GM19025 (cell line): Measurements from ENCODE around the gene LMNTD1.

Source experiments
- ATAC-seq: cut with Tn5 transposase; IDR thresholded peaks from one replicate; pipeline ENCODE4 v1.9.1; 2021; ENCODE audit warnings: mild to moderate bottlenecking, low read depth, moderate library complexity; ENCODE audit not compliant: unreplicated experiment

The LMNTD1 gene

DNA sequence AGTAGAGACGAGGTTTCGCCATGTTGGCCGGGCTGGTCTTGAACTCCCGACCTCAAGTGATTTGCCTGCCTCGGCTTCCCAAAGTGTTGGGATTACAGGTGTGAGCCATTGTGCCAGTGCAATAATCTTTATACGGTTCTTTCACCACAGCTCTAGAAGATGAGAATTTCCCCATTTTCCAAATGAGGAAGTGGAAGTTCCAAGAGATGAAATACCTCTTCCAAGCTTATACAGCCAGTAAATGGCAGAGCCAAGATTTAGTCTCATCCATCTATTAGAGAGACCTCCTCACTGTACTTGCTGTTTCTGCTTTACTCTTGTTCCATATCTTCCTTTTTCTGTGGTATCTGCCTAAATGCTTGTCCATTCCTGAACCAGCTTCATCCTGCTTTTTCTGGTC, 3.1 kb upstream of the LMNTD1 start:
- ATAC-seq = no peak

DNA sequence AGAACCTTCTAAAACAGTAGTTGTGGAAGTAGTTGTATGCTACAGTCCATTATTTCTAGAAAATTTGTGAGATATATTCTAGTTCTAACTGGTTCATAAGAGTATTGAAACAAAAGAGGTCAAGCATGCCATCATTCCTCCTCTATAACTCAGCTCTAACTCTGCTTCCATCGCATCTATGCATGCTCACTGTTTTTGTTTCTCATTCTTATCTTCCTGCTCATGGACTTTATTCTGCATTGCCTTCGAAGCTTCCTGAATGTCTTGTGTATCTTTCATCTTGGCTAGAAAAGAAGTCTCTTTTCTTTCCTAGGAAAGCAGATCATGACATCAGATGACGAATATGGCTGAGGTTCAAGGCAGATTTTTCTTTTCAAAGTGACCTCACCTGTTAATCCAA, 402 bp downstream of the LMNTD1 start:
- ATAC-seq = no peak

- no peak for ATAC-seq
Measured at GRCh38 chr12:25550186-25550585, 2.9 kb downstream of the LMNTD1 start.

- ATAC-seq = no peak
Measured at GRCh38 chr12:25549120-25549519, 4.0 kb downstream of the LMNTD1 start.

- ATAC-seq = no peak
Measured at GRCh38 chr12:25546318-25546717, 6.8 kb downstream of the LMNTD1 start.

DNA sequence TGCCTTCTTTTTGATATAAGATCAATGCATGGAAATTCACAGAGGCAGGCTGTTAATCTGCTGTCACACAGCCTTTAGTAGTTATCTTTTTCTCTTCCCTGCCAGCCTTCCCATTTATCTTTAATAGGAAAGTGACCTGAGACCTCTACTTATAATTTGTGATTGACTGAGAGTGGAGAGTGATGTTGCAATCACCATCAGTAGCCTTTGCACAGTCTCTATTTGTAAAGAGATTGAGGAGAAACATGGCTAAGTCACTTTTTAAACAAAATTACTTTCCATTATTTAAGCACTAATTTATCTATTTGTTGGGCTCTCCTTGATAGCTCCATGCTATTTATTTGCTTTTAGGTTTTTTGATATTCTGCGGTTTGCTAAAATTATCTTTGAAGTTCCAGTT, 19.9 kb downstream of the LMNTD1 start:
- ATAC-seq = no peak

DNA sequence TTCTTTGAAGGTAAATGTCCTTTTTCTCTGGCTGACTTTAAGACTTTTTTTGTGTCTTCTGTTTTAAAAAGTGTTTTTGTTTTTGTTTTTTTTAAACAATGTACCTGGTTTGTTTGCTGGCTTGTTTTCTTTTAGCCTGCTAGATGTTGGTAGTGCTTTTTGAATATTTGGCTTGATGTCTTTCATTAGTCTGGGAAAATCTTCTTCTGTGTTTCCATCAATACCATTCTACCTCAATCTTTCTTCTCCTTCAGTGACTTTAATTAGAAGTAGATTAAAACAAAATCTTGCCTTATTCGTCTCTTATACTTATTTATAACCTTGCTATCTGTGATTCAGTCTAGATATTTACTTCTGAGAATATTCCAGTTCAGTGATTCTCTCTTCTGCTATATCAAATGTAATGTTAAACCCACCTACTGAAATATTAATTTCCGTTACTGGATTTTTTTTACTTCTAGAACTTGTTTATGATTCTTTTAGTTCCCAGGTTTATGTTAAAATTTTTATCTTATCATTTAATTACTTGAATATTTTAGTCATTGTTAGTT, 21.5 kb downstream of the LMNTD1 start:
- no peak for ATAC-seq

DNA sequence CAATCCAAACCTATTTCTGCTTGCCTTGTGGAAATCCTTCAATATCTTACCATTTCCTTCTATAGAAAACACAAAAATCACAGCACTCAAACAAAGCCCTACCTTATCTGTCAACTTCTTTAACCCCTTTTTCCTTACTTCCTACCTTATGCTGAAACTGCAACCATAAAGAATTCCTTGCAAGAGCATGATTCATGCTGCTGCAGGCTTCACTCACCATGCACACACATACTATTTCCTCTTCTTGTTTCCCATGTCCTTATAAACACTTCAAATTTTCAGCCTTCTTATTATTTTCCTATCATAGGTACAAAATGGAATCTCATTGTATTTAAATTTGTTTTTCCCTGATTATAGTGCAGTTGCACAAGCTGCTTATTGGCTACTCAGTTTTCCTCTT, 23.3 kb downstream of the LMNTD1 start:
- no peak for ATAC-seq

GRCh38 chr12:25526778-25527177, 26.3 kb downstream of the LMNTD1 start:
- ATAC-seq = no peak

GRCh38 chr12:25524366-25524765, 28.7 kb downstream of the LMNTD1 start:
- no peak for ATAC-seq

DNA sequence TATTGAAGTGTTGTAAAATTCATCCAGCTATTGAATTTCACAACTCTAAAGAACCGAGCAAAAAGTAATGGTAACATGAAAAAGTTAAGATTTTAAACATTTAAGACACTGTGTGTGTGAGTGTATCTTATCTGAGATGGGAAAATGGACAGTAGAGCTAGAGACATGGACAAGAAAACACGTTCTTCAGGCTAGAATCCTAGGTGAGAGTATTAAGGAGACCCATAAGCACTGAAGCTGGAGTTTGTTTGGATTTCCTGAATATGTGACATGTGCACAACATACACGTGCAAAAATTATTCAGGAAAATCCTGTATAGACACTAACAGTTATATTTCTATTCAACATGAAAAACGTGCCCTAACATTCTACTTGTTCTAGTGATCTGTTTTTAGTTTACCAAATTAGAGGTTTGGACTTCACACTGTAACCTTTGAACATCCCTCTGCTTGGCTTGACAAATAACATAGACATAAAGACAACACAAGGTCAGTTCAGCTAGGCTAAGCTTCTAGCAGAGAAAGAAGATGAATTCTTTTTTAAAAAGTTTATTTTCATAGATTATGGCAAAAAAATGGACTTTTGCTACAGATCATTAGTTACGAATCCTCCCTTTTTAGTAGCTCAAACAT, 31.3 kb downstream of the LMNTD1 start:
- no peak for ATAC-seq

DNA sequence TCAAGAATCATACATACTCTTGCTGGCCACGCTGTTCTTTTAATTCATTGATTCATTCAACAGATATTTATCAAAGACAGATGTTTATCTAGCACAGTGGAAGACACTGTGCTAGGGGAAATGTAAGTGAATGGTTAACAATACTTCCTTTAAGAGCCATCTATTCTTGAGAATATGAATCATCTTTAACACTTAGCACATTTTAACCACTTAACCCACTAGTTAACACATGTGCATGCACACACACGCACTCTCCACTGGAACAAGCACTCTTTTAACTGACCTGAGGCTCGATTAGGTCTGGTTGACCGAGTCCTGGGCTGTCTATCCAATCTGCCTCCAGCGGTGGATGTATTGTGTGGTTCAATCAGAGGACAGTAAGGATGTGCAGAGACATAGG, 34.6 kb downstream of the LMNTD1 start:
- ATAC-seq = peak; percentile 94

DNA sequence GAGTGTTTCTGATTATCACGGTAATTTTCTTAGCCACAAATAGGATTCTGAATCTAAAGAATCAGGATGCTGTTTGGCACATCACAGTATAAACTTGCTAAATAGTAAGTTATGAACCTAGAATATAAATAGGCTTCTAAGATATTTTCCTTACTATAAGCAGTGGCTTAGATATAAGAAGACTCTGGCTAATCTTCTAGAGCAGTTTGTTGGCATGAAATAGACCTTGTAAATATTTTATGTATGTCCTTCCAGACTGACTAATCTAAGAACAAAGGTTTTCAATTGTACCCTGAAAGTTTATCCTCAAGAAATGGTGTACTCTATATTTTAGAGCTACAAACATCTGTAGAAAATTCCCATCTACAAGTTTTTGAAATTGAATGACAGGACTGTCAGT, 48.3 kb downstream of the LMNTD1 start:
- no peak for ATAC-seq

DNA sequence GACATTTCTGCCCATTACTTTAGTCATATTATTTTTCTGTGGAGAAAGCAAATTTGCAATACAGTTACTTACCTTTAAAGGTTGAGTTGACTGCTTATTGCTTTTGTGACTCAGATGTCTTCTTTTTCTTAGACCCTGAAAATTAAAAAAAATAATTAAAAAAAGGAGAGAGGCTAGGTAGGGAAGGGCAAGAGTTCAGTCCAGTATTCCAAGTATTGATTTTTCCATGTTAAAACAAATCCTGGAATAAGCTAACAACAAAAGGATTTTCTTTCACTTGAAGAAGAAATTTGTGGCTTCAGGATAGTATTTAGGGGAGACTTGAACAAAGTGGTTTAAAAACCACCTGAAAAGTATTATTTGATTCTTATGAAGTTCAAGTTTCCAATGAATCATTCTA, 49.4 kb downstream of the LMNTD1 start:
- ATAC-seq = no peak

GRCh38 chr12:25502596-25502995, 50.5 kb downstream of the LMNTD1 start:
- ATAC-seq = no peak

- no peak for ATAC-seq
Measured at GRCh38 chr12:25502118-25502517, 51.0 kb downstream of the LMNTD1 start.

- ATAC-seq = no peak
Measured at GRCh38 chr12:25501549-25501948, 51.5 kb downstream of the LMNTD1 start.

GRCh38 chr12:25500651-25501050, 52.4 kb downstream of the LMNTD1 start:
- no peak for ATAC-seq

- no peak for ATAC-seq
Measured at GRCh38 chr12:25497021-25497420, 56.1 kb downstream of the LMNTD1 start.

GRCh38 chr12:25496098-25496587, 56.9 kb downstream of the LMNTD1 start:
- no peak for ATAC-seq

DNA sequence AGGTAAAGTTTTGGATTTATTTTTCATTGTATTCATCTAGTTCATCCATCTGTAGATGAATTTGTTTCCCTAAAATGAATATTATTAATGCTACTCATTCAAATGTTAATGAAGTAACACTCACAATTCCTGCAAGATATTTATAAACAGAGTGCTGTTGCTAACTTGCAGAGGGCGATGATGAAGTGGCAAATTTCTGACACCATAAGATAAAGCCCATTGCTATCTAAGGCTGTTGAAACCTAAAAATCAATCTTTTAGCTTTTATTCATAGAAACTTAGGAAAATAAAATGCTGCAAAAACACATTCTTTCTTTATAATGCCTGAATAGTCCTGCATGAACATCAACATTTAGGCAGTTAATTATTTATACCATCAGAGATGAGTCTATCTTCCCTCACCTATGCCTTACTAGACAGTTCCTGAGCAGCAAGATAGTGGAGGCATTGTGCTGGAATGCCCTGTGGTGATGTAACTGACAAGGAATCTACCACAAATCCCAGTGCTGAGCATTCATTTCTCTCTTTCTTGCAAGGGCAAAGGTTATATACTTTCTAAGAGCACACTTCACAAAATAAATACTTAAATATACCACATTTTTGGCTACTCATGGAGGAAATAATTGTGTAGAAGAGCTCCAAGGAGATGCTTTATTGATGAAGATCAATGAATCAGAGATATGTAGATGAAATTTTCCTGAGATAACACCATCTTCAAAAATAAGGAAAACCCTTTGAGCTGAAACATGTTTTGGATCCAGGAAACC, 57.6 kb downstream of the LMNTD1 start:
- ATAC-seq = no peak

GRCh38 chr12:25494926-25495325, 58.2 kb downstream of the LMNTD1 start:
- no peak for ATAC-seq
